Epithelial cell of proximal tubule (primary cell): ENCODE measurements around the gene SFN. TPM values are rescaled to one million over a fixed set of nuclear protein-coding genes. Genes with fewer than 3 reads are reported as not detected.
"Not testable (repeated sequence)": the region's sequence is repeated elsewhere in the genome, so short reads cannot be mapped to it uniquely, and the experiment has no call there.

Experiments used
- DNase-seq: peaks from one replicate; pipeline ENCODE4 v3.0.0-alpha.2; 2011; ENCODE audit warnings: low read depth
- H3K4me3 ChIP-seq: 2 replicates; pipeline ENCODE4 v1.5.1; 2011; ENCODE audit warnings: low read depth, mild to moderate bottlenecking, low read length
- CTCF ChIP-seq: conservative IDR thresholded peaks from 2 replicates; pipeline ENCODE4 v1.5.1; 2012; ENCODE audit warnings: low read depth, mild to moderate bottlenecking, low read length
- total RNA-seq: library from RNA; depleted of rRNA; stranded (reverse); fragments of >200 nt; gene quantifications from 2 replicates; pipeline ENCODE4 v1.2.3, GENCODE V29; 2015

The SFN gene
- total RNA-seq, 1 donor from 2014 or later = 239 TPM

- no peak overlapping the region for H3K4me3 ChIP-seq
- no peak for DNase-seq
- TF ChIP-seq CTCF = no peak
These were observed 31.3 kb upstream of the SFN start for GRCh38 chr1:26831546-26832248.

- DNase-seq = no peak
- TF ChIP-seq CTCF = no peak
- no peak overlapping the region for H3K4me3 ChIP-seq
These were observed 30.5 kb upstream of the SFN start for GRCh38 chr1:26832249-26832960.

GRCh38 chr1:26833432-26834405, 29.2 kb upstream of the SFN start:
- no peak for TF ChIP-seq CTCF
- DNase-seq = no peak
- no peak overlapping the region for H3K4me3 ChIP-seq

GRCh38 chr1:26837665-26838064, 25.3 kb upstream of the SFN start:
- DNase-seq, H3K4me3 ChIP-seq: not testable (repeated sequence)

- TF ChIP-seq CTCF = no peak
- no peak for DNase-seq
- H3K4me3 ChIP-seq = no peak overlapping the region
These were observed 24.2 kb upstream of the SFN start for GRCh38 chr1:26838474-26839338.

DNA sequence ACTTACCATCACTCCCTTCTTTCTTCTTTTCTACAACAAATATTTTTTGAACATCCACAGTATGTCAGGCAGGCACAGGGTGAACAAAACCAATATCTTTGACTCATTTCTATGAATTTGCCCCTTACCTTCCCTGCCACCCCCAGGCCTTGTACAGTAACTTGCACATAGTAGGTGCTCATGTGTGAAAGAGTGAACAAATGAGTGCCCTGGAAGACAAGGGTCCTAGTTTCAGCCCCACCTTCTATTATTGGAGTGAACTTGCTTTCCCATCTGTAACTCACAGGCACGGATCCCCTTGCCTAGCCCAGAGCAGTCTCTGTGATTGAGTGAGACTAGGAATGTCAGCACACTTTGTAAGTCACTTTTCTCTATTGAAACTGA, 23.6 kb upstream of the SFN start:
- H3K4me3 ChIP-seq = no peak overlapping the region
- DNase-seq = no peak
- TF ChIP-seq CTCF = no peak
